HG03280 (cell line): ENCODE measurements around the gene RFX8.
"Not testable (repeated sequence)": the region's sequence is repeated elsewhere in the genome, so short reads cannot be mapped to it uniquely, and the experiment has no call there.

Experiments
- ATAC-seq: cut with Tn5 transposase; IDR thresholded peaks from one replicate; pipeline ENCODE4 v1.9.1; 2021; ENCODE audit warnings: mild to moderate bottlenecking, moderate library complexity; ENCODE audit not compliant: unreplicated experiment

The RFX8 gene

DNA sequence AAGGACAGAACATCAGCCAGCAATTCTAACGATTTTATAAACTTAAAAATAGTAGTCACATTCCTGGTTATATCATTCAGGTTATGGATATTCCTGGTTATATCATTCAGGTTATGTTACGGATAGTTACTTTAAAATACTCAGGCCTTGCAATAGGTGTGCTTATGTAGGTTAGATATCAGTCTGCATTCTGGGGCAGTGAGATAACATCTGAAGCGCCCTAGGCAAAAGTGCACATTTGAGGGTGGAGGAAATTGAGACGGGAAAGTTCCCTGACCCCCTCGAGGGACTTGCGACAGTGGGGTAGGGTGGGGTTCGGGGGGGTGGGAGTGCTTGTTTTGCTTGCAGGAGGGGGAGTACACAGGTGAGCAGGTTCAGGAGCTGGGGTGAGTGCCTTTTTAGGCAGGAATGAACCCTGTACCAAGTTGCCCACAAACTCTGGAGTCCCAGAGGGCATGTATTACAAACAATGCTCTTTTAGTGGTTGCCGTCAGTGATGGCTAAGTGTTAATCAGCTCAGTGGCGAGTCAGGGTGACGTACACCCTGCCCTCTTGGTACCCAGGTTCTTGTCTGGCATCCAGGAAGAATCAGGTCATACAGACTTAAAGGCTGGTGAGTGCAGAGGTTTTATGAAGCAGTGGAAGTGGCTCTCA is 119.4 kb downstream of the RFX8 start:
- ATAC-seq, result no peak

GRCh38 chr2:101354420-101355311 is 120.2 kb downstream of the RFX8 start:
- ATAC-seq, result no peak

- not testable (repeated sequence) for ATAC-seq
Measured at GRCh38 chr2:101352631-101353030, 122.3 kb downstream of the RFX8 start.

GRCh38 chr2:101351207-101351606 is 123.7 kb downstream of the RFX8 start:
- ATAC-seq, result no peak

DNA sequence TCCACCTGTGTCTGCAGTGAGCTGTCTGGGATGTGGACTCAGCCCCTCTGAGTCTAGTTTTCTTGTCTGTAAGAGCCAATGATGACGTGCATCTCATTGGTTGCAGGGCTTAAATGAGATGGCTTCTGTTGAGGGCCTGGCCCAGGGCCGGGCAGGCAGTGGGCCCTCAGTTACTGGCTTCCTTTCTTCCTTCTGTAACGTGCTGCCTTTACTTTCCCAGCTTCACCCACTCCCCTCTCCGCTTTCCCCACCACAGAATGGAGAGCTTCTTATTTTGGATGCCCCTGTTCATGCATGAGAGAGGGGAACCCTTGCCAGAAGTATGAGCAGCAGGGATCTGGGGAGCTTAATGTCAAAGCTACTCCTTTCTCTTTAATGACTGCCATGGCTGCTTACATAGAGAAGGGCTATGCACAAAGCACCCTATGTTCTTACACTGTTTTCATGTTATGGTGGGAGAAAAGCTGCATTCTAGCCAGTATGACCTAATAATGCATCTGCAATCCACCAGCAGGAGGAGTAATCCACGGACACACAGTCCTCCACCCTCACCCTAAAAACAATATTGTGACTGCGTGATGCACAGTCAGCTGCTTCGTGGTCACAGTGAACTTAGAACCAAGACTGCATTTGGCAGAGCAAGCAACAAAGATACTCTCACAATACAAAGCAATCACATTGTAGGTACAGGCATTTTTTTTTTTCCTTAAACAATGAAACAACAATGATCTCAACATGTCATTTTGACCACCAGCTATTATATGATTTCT is 124.8 kb downstream of the RFX8 start:
- ATAC-seq, result no peak

DNA sequence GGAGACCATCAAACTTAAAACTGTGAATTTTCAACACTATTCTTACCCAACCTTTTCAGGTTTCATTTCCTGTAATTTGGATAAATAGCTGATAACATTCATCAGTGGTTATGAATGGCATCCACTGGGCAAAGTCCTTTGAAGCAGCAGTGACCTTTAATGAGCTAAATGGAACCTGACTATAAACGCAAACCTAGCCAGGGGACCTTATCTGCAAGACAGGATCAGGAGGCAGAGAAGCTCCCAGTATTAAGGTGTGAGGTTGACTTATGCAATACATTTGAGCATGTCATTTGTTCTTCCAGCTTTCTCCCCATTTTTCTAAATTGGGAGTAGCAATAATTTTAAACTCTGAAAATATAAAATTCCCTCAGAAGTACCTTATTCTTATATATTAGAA is 126.0 kb downstream of the RFX8 start:
- no peak for ATAC-seq
